ENCODE data around the gene PECR.

GRCh38 chr2:216049452-216049851 is 32.2 kb downstream of the PECR start:
- no peak for TF ChIP-seq CTCF (IDR thresholded peaks at IDR 0.05)
- no peak for TF ChIP-seq POLR2A (IDR thresholded peaks at IDR 0.05)

Measured in Peyer's patch (tissue), 4 donors.